ENCODE measurements around the gene OLFML1. TPM values are rescaled to one million over a fixed set of nuclear protein-coding genes. Genes with fewer than 3 reads are reported as not detected.
A peak's percentile ranks its signal among the peaks of the same experiment; 100 is the strongest.

OLFML1 gene
- total RNA-seq, 2 donors from 2014 or later = not detected

DNA sequence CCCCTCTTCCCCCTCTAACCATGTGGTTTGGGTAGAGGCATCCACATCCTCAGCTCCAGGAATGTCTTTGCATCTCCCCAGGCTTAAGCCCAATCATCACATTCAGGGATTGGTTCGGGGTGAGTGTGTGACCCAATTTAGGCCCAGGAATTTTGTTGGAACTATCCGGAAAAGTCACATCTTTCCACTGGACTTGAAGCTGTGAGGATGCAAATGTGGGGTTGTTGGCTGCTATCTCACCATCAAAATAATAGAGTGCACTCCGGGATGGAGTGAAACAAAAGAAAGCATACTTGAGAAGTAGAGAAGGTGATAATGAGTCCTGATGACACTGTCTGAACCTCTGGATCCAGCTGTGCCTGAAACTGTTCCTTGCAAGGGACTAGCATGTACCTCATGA is 33.8 kb upstream of the OLFML1 start:
- Mint-ChIP-seq H3K27me3 (ENCODE audit: low read depth) (no peaks in the 10 kb centered on the region), H3K4me1 (ENCODE audit: low read depth) (no peaks in the 10 kb centered on the region), H3K9me3 (no peaks in the 10 kb centered on the region), H3K27ac (no peak overlapping the region), H3K4me3 (no peak overlapping the region), H3K36me3 (ENCODE audit: insufficient read depth in 2 of 2) (no peaks in the 10 kb centered on the region)
- DNase-seq (no peak), ATAC-seq (replicated peaks in 1 of 2) (no peak)

DNA sequence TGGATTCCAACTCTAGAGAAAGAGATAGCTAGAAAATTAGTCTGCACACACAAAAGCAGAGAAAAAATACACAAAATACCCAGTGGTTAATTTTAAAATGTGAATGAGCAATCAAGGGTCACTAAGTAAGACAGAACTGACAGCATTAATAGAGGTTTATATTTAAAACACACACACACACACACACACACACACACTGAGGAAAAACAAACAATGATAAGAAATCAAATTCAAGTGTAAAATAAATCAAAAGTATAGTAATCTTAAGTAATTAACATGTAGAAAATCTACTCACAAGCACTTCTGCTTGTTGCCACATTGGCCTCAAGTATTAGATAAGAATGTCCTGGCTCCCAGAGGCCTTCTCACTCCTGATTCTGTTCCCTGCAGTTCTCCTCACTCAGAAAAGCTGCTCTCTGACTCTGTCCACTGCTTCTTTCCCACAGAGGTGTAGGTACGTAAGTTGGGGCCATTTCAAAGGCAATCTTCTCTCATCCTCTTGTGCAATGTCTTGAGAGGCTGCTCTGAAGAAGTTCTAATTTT is 33.3 kb upstream of the OLFML1 start:
- no peaks in the 10 kb centered on the region for H3K27me3 Mint-ChIP-seq (ENCODE audit: low read depth)
- H3K27ac Mint-ChIP-seq = no peak overlapping the region
- H3K4me3 Mint-ChIP-seq = no peak overlapping the region
- H3K9me3 Mint-ChIP-seq = no peaks in the 10 kb centered on the region
- H3K36me3 Mint-ChIP-seq (ENCODE audit: insufficient read depth in 2 of 2) = no peaks in the 10 kb centered on the region
- no peak for DNase-seq
- no peaks in the 10 kb centered on the region for H3K4me1 Mint-ChIP-seq (ENCODE audit: low read depth)
- ATAC-seq (replicated peaks in 1 of 2) = no peak

DNA sequence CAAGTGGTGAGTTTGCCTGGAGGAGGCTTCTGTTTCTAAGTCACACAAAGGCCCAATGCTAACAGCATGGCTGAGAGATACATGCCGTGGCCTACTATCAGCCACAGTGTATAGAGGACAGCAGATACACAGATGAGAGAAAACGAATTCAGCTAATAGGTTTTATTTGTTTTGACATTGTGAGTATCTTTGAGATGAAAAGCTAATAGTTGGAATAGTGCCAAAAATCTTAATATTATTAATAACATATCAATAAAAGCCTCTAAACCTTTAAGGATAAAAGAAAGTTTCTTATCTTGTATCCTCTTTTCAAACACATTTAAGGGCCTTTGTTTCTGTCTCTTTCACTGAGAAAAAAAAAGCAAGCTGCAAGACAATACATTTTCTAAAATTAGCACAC is 30.5 kb upstream of the OLFML1 start:
- H3K9me3 Mint-ChIP-seq = no peaks in the 10 kb centered on the region
- no peak overlapping the region for H3K4me3 Mint-ChIP-seq
- H3K27ac Mint-ChIP-seq = no peak overlapping the region
- H3K27me3 Mint-ChIP-seq (ENCODE audit: low read depth) = no peaks in the 10 kb centered on the region
- no peak for DNase-seq
- no peaks in the 10 kb centered on the region for H3K4me1 Mint-ChIP-seq (ENCODE audit: low read depth)
- ATAC-seq (replicated peaks in 1 of 2) = no peak
- H3K36me3 Mint-ChIP-seq (ENCODE audit: insufficient read depth in 2 of 2) = no peaks in the 10 kb centered on the region

- DNase-seq (no peak), ATAC-seq (replicated peaks in 1 of 2) (no peak)
- H3K4me3 Mint-ChIP-seq = no peak overlapping the region
- H3K27ac Mint-ChIP-seq = no peak overlapping the region
- H3K27me3 Mint-ChIP-seq (ENCODE audit: low read depth) = no peaks in the 10 kb centered on the region
- H3K36me3 Mint-ChIP-seq (ENCODE audit: insufficient read depth in 2 of 2) = no peaks in the 10 kb centered on the region
- no peaks in the 10 kb centered on the region for H3K9me3 Mint-ChIP-seq
- no peaks in the 10 kb centered on the region for H3K4me1 Mint-ChIP-seq (ENCODE audit: low read depth)
These were observed 28.1 kb upstream of the OLFML1 start for GRCh38 chr11:7457211-7457610.

GRCh38 chr11:7462706-7463105 is 22.6 kb upstream of the OLFML1 start:
- H3K36me3 Mint-ChIP-seq (ENCODE audit: insufficient read depth in 2 of 2) = no peaks in the 10 kb centered on the region
- H3K27ac Mint-ChIP-seq = no peak overlapping the region
- H3K27me3 Mint-ChIP-seq (ENCODE audit: low read depth) = no peaks in the 10 kb centered on the region
- H3K4me1 Mint-ChIP-seq (ENCODE audit: low read depth) = peaks cover 1% of the 10 kb centered on the region
- DNase-seq (no peak), ATAC-seq (replicated peaks in 1 of 2) (no peak)
- H3K4me3 Mint-ChIP-seq = no peak overlapping the region
- H3K9me3 Mint-ChIP-seq = no peaks in the 10 kb centered on the region

DNA sequence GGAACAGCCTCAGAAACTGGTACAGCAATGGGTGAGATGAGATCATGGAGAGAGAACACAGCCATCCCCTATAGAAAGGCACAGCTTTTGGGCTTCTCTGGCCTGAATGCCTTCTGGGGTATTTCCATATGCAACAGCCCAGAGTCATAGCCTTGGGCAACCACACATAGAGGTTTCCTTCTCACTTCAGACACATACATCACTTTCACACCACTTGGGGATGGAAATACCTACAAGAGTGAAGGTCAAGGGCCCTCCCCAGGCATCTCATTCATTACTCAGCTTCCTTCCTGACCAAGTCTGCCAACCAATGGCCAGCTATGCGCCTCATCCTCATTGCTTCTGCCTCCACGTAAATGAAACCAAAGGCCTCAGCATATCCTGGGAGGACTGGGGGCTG is 17.7 kb upstream of the OLFML1 start:
- Mint-ChIP-seq H3K4me3 (no peak overlapping the region), H3K4me1 (ENCODE audit: low read depth) (peaks cover 5% of the 10 kb centered on the region), H3K36me3 (ENCODE audit: insufficient read depth in 2 of 2) (no peaks in the 10 kb centered on the region), H3K27ac (no peak overlapping the region), H3K9me3 (no peaks in the 10 kb centered on the region), H3K27me3 (ENCODE audit: low read depth) (no peaks in the 10 kb centered on the region)
- peak; percentile 94 for ATAC-seq (replicated peaks in 1 of 2)
- peak; percentile 3 to 12 for DNase-seq

DNA sequence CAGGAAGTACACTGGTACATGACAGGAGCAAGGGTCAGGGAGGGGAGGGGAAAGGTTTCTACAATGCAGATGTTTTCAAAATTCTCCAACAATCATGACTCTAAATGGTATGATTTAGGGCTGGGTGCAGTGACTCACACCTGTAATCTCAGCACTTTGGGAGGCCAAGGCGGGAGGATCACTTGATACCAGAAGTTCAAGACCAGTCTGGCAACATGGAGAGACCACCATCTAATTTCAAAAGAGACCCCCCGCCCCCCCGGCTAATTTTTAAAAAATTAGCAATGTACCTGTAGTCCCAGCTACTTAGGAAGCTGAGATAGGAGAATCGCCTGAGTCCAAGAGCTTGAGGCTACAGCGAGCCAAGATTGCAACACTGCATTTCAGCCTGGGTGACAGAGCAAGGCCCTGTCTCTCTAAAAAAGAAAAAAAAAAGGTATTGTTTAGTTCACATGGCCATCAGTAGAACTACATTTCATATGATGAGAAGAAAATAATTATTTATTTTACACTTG is 15.9 kb upstream of the OLFML1 start:
- Mint-ChIP-seq H3K4me3 (no peak overlapping the region), H3K36me3 (ENCODE audit: insufficient read depth in 2 of 2) (no peaks in the 10 kb centered on the region), H3K9me3 (no peaks in the 10 kb centered on the region), H3K27me3 (ENCODE audit: low read depth) (no peaks in the 10 kb centered on the region), H3K4me1 (ENCODE audit: low read depth) (peaks cover 5% of the 10 kb centered on the region), H3K27ac (no peak overlapping the region)
- ATAC-seq (replicated peaks in 1 of 2) = no peak
- DNase-seq = no peak

GRCh38 chr11:7471071-7471470 is 14.2 kb upstream of the OLFML1 start:
- Mint-ChIP-seq H3K27ac (no peak overlapping the region), H3K9me3 (no peaks in the 10 kb centered on the region), H3K36me3 (ENCODE audit: insufficient read depth in 2 of 2) (no peaks in the 10 kb centered on the region), H3K4me3 (no peak overlapping the region), H3K27me3 (ENCODE audit: low read depth) (no peaks in the 10 kb centered on the region), H3K4me1 (ENCODE audit: low read depth) (peaks cover 5% of the 10 kb centered on the region)
- no peak for ATAC-seq (replicated peaks in 1 of 2)
- DNase-seq = no peak

GRCh38 chr11:7473717-7474116 is 11.6 kb upstream of the OLFML1 start:
- no peak overlapping the region for H3K27ac Mint-ChIP-seq
- H3K27me3 Mint-ChIP-seq (ENCODE audit: low read depth) = no peaks in the 10 kb centered on the region
- H3K4me3 Mint-ChIP-seq = no peak overlapping the region
- H3K9me3 Mint-ChIP-seq = no peaks in the 10 kb centered on the region
- no peaks in the 10 kb centered on the region for H3K36me3 Mint-ChIP-seq (ENCODE audit: insufficient read depth in 2 of 2)
- no peaks in the 10 kb centered on the region for H3K4me1 Mint-ChIP-seq (ENCODE audit: low read depth)
- DNase-seq = no peak
- ATAC-seq (replicated peaks in 1 of 2) = no peak

- H3K4me3 Mint-ChIP-seq = no peak overlapping the region
- no peaks in the 10 kb centered on the region for H3K27me3 Mint-ChIP-seq (ENCODE audit: low read depth)
- DNase-seq (no peak), ATAC-seq (replicated peaks in 1 of 2) (no peak)
- H3K27ac Mint-ChIP-seq = no peak overlapping the region
- H3K9me3 Mint-ChIP-seq = no peaks in the 10 kb centered on the region
- H3K4me1 Mint-ChIP-seq (ENCODE audit: low read depth) = no peaks in the 10 kb centered on the region
- no peaks in the 10 kb centered on the region for H3K36me3 Mint-ChIP-seq (ENCODE audit: insufficient read depth in 2 of 2)
These were observed 5.2 kb upstream of the OLFML1 start for GRCh38 chr11:7480113-7480512.

DNA sequence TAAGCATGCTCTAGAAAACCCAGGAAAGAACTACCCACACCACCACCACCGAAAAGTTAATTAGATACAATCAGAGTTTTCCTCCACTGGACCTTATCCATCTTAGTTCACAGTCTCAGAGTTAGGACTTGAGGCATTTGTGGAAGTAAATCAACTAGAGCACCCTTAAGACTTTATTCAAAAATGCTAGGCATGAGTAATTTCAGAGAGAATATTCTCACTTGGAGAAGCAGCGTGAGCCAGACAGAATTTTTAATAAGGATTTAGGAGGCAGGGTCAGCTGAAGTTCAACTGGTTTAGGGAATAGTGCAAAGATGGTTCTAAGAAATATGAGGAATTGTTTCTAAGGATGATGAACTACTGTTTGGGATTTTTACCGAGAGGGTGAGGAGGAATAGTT is 1.2 kb upstream of the OLFML1 start:
- Mint-ChIP-seq H3K4me1 (ENCODE audit: low read depth) (no peaks in the 10 kb centered on the region), H3K27ac (no peak overlapping the region), H3K36me3 (ENCODE audit: insufficient read depth in 2 of 2) (no peaks in the 10 kb centered on the region), H3K27me3 (ENCODE audit: low read depth) (no peaks in the 10 kb centered on the region), H3K4me3 (no peak overlapping the region), H3K9me3 (no peaks in the 10 kb centered on the region)
- DNase-seq (no peak), ATAC-seq (replicated peaks in 1 of 2) (no peak)

DNA sequence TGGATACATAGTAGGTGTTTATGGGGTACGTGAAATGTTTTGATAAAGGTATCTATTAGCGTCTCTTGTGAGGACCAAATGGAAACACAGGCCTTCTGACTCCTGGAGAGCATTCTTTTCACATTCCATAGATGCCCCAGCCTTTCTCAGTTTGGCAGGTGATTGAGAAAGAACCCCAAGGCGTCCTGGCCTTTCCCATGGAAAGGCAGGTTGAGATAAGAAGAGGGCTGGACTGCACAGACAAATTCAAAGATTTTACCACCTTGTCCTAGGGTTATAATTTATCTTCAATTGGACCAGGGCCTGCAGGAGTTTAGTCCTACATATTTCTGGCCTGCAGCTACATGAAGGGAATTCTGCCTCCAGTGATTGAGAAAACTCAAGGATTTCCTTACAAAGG is 661 bp upstream of the OLFML1 start:
- H3K27me3 Mint-ChIP-seq (ENCODE audit: low read depth) = no peaks in the 10 kb centered on the region
- no peaks in the 10 kb centered on the region for H3K9me3 Mint-ChIP-seq
- H3K4me3 Mint-ChIP-seq = no peak overlapping the region
- H3K27ac Mint-ChIP-seq = no peak overlapping the region
- H3K4me1 Mint-ChIP-seq (ENCODE audit: low read depth) = no peaks in the 10 kb centered on the region
- ATAC-seq (replicated peaks in 1 of 2) = no peak
- DNase-seq = no peak
- H3K36me3 Mint-ChIP-seq (ENCODE audit: insufficient read depth in 2 of 2) = no peaks in the 10 kb centered on the region

DNA sequence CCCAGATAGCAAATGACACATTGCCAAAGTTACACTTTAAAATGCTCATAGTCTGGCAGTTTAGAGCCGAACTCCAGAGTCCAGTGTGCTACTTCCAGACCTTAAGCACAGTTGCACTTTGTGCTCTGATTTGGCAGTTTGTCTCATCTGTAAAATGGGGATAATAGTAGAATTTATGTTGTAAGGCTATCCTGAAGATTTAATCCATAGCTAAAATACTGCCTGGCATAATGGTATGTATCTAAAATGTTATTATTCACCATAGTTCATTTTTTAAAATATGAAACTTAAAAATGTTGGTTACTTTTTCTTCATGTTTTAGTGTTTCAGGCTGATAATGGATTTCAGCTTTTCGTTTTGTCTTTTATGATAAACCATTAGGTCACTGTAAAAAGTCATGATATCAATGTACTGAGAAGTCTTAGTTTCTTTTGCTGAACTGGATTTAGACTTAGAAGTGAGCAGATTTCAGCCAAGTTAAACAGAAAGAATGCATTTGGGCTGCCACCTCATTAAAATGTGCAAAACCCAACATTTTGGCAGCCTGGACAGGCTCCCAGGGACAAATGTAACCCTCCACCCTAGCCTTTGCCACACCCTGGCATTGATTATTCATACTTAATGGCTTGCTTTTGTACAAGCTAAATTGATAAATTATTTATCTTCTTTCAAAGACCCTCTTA is 933 bp downstream of the OLFML1 start:
- Mint-ChIP-seq H3K27me3 (ENCODE audit: low read depth) (no peaks in the 10 kb centered on the region), H3K4me3 (no peak overlapping the region), H3K4me1 (ENCODE audit: low read depth) (no peaks in the 10 kb centered on the region), H3K9me3 (no peaks in the 10 kb centered on the region), H3K36me3 (ENCODE audit: insufficient read depth in 2 of 2) (no peaks in the 10 kb centered on the region), H3K27ac (no peak overlapping the region)
- DNase-seq (no peak), ATAC-seq (replicated peaks in 1 of 2) (no peak)

- no peaks in the 10 kb centered on the region for H3K9me3 Mint-ChIP-seq
- no peak overlapping the region for H3K4me3 Mint-ChIP-seq
- H3K27me3 Mint-ChIP-seq (ENCODE audit: low read depth) = no peaks in the 10 kb centered on the region
- ATAC-seq (replicated peaks in 1 of 2) = no peak
- no peaks in the 10 kb centered on the region for H3K36me3 Mint-ChIP-seq (ENCODE audit: insufficient read depth in 2 of 2)
- DNase-seq = no peak
- H3K27ac Mint-ChIP-seq = no peak overlapping the region
- no peaks in the 10 kb centered on the region for H3K4me1 Mint-ChIP-seq (ENCODE audit: low read depth)
These were observed 1.5 kb downstream of the OLFML1 start for GRCh38 chr11:7486781-7487140.
